GM23248 (cell line): ENCODE results near the gene ZNF285.

Source experiments
- EZH2 ChIP-seq: fragments of 200-600 bp; sonication (generic); IDR thresholded peaks from 2 replicates; pipeline ENCODE4 v1.6.1; 2018; ENCODE audit warnings: antibody characterized with exemption, mild to moderate bottlenecking; ENCODE audit not compliant: insufficient read depth, poor library complexity, severe bottlenecking
- EZH2phosphoT487 ChIP-seq: fragments of 200-600 bp; sonication (generic); IDR thresholded peaks from 2 replicates; pipeline ENCODE4 v1.6.1; 2018; ENCODE audit warnings: antibody characterized with exemption, moderate library complexity, mild to moderate bottlenecking, low read depth; ENCODE audit not compliant: insufficient read depth

DNA sequence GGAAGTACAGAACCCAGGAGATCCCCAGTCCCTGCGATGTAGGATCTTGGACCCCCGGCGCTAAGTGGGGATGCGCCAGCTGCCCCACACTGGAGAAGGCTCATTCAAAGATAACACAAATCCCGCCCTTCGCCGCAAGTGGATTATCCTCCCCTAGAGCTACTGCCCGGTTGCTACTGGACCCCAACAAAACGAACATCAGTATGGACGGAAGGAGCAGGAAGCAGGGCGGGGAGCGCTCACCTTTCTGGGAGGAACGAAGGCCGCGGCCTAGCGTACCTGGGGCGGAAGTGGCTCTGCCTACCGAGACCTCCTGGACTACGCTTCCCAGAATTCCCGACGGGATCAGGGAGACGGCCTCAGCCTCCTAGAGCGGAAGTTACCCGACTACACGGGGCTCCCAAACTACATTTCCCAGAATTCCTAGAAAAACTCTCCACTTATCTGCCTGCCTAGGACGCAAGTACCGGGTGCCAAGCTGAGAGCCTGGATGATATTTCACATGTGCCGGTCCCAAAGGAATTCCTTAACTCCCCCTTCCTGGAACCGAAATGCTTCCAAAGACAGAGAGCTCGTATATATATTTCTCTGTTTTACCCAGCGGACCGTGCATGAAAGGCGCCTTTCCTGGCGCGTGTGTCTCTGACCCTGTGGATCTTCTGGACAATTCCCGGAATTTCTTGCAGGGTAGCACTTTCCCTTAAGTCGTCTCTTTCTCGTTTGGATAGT, 44.9 kb downstream of the ZNF285 start, which contains the start of gene ZNF112:
- TF ChIP-seq EZH2phosphoT487 (no peak), EZH2 (no peak)
